ENCODE results near the gene EMILIN1. TPM values are rescaled to one million over a fixed set of nuclear protein-coding genes. Genes with fewer than 3 reads are reported as not detected.

Gene EMILIN1
- polyA plus RNA-seq, 4 donors = 0.67 to 36.6 (median 13.4) TPM

- FAIRE-seq (no peak), DNase-seq (no peak)
- Histone ChIP-seq H3K27ac (ENCODE audit: low read depth in 1 of 3, low read length in 2 of 3) (peak overlapping the region in 2 of 3 donors; percentile 77 to 80), H3K4me1 (ENCODE audit: control insufficient read depth in 3 of 3, insufficient read depth in 2 of 3, low read depth in 1 of 3, low read length in 2 of 3) (peaks cover 0 to 8% (median 0%) of the 10 kb centered on the region in 3 donors), H3K27me3 (ENCODE audit: control insufficient read depth in 3 of 3, insufficient read depth in 3 of 3, low read length in 3 of 3) (peaks cover 0 to 8% (median 0%) of the 10 kb centered on the region in 3 donors), H3K36me3 (ENCODE audit: control insufficient read depth in 3 of 3, insufficient read depth in 2 of 3, low read depth in 1 of 3, low read length in 3 of 3) (peaks cover 0 to 28% (median 0%) of the 10 kb centered on the region in 3 donors), H3K9me3 (ENCODE audit: control insufficient read depth in 2 of 2, insufficient read depth in 1 of 2, low read depth in 1 of 2, low read length in 1 of 2) (no peaks in the 10 kb centered on the region), H3K4me3 (ENCODE audit: low read depth in 1 of 3, low read length in 3 of 3) (peak overlapping the region; percentile 24 to 71 (median 26))
- 62 to 87% (median 86%) methylated on average over 13 to 14 of the region's 14 CpGs for WGBS, 3 donors
These were observed 1.1 kb downstream of the EMILIN1 start for GRCh38 chr2:27079233-27080139.

DNA sequence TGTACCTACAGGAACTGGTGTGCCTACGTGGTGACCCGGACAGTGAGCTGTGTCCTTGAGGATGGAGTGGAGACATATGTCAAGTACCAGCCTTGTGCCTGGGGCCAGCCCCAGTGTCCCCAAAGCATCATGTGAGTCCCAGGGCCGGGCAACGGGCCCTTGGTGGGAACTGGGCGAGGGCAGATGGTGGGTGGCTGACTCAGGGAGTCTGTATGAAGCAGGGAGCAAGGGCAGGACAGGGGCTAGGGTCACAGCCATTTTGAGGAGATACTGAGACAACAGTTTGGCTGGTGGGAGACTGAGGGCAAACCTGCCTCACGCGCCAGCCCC, 1.7 kb downstream of the EMILIN1 start:
- H3K9me3 ChIP-seq (ENCODE audit: control insufficient read depth in 2 of 2, insufficient read depth in 1 of 2, low read depth in 1 of 2, low read length in 1 of 2) = no peaks in the 10 kb centered on the region
- peaks cover 0 to 28% (median 0%) of the 10 kb centered on the region in 3 donors for H3K36me3 ChIP-seq (ENCODE audit: control insufficient read depth in 3 of 3, insufficient read depth in 2 of 3, low read depth in 1 of 3, low read length in 3 of 3)
- peak overlapping the region in 1 of 3 donors; percentile 1 for H3K27ac ChIP-seq (ENCODE audit: low read depth in 1 of 3, low read length in 2 of 3)
- WGBS, 3 donors = 74 to 95% (median 87%) methylated on average over 7 of the region's 7 CpGs
- peaks cover 0 to 10% (median under 1%) of the 10 kb centered on the region in 3 donors for H3K4me1 ChIP-seq (ENCODE audit: control insufficient read depth in 3 of 3, insufficient read depth in 2 of 3, low read depth in 1 of 3, low read length in 2 of 3)
- H3K4me3 ChIP-seq (ENCODE audit: low read depth in 1 of 3, low read length in 3 of 3) = peak overlapping the region in 1 of 3 donors; percentile 71
- H3K27me3 ChIP-seq (ENCODE audit: control insufficient read depth in 3 of 3, insufficient read depth in 3 of 3, low read length in 3 of 3) = peaks cover 0 to 8% (median 0%) of the 10 kb centered on the region in 3 donors
- DNase-seq = no peak
- no peak for FAIRE-seq

GRCh38 chr2:27080603-27080936, 2.2 kb downstream of the EMILIN1 start:
- 76 to 91% (median 77%) methylated on average over 14 of the region's 14 CpGs for WGBS, 3 donors
- DNase-seq (no peak), FAIRE-seq (no peak)
- Histone ChIP-seq H3K4me3 (ENCODE audit: low read depth in 1 of 3, low read length in 3 of 3) (peak overlapping the region in 1 of 3 donors; percentile 71), H3K36me3 (ENCODE audit: control insufficient read depth in 3 of 3, insufficient read depth in 2 of 3, low read depth in 1 of 3, low read length in 3 of 3) (peaks cover 0 to 28% (median 0%) of the 10 kb centered on the region in 3 donors), H3K4me1 (ENCODE audit: control insufficient read depth in 3 of 3, insufficient read depth in 2 of 3, low read depth in 1 of 3, low read length in 2 of 3) (peaks cover 3 to 15% (median 5%) of the 10 kb centered on the region in 3 donors), H3K27ac (ENCODE audit: low read depth in 1 of 3, low read length in 2 of 3) (peak overlapping the region in 2 of 3 donors; percentile 1 to 39), H3K27me3 (ENCODE audit: control insufficient read depth in 3 of 3, insufficient read depth in 3 of 3, low read length in 3 of 3) (peaks cover 0 to 8% (median 0%) of the 10 kb centered on the region in 3 donors), H3K9me3 (ENCODE audit: control insufficient read depth in 2 of 2, insufficient read depth in 1 of 2, low read depth in 1 of 2, low read length in 1 of 2) (no peaks in the 10 kb centered on the region)

- Histone ChIP-seq H3K9me3 (ENCODE audit: control insufficient read depth in 2 of 2, insufficient read depth in 1 of 2, low read depth in 1 of 2, low read length in 1 of 2) (no peaks in the 10 kb centered on the region), H3K27me3 (ENCODE audit: control insufficient read depth in 3 of 3, insufficient read depth in 3 of 3, low read length in 3 of 3) (peaks cover 0 to 8% (median 0%) of the 10 kb centered on the region in 3 donors), H3K27ac (ENCODE audit: low read depth in 1 of 3, low read length in 2 of 3) (peak overlapping the region in 2 of 3 donors; percentile 82 to 91), H3K4me3 (ENCODE audit: low read depth in 1 of 3, low read length in 3 of 3) (no peak overlapping the region), H3K4me1 (ENCODE audit: control insufficient read depth in 3 of 3, insufficient read depth in 2 of 3, low read depth in 1 of 3, low read length in 2 of 3) (peaks cover 3 to 15% (median 5%) of the 10 kb centered on the region in 3 donors), H3K36me3 (ENCODE audit: control insufficient read depth in 3 of 3, insufficient read depth in 2 of 3, low read depth in 1 of 3, low read length in 3 of 3) (peaks cover 0 to 28% (median 0%) of the 10 kb centered on the region in 3 donors)
- WGBS, 3 donors = 89 to 94% (median 92%) methylated on average over 32 to 38 of the region's 38 CpGs
- FAIRE-seq = no peak
- no peak for DNase-seq
These were observed 3.8 kb downstream of the EMILIN1 start for GRCh38 chr2:27081984-27082772.

GRCh38 chr2:27082773-27083409, 4.5 kb downstream of the EMILIN1 start:
- Histone ChIP-seq H3K4me3 (ENCODE audit: low read depth in 1 of 3, low read length in 3 of 3) (no peak overlapping the region), H3K27me3 (ENCODE audit: control insufficient read depth in 3 of 3, insufficient read depth in 3 of 3, low read length in 3 of 3) (peaks cover 0 to 7% (median 0%) of the 10 kb centered on the region in 3 donors), H3K9me3 (ENCODE audit: control insufficient read depth in 2 of 2, insufficient read depth in 1 of 2, low read depth in 1 of 2, low read length in 1 of 2) (no peaks in the 10 kb centered on the region), H3K36me3 (ENCODE audit: control insufficient read depth in 3 of 3, insufficient read depth in 2 of 3, low read depth in 1 of 3, low read length in 3 of 3) (peaks cover 0 to 28% (median 0%) of the 10 kb centered on the region in 3 donors), H3K27ac (ENCODE audit: low read depth in 1 of 3, low read length in 2 of 3) (no peak overlapping the region), H3K4me1 (ENCODE audit: control insufficient read depth in 3 of 3, insufficient read depth in 2 of 3, low read depth in 1 of 3, low read length in 2 of 3) (peaks cover 3 to 15% (median 5%) of the 10 kb centered on the region in 3 donors)
- 89 to 92% (median 90%) methylated on average over 27 of the region's 27 CpGs for WGBS, 3 donors
- no peak for DNase-seq
- no peak for FAIRE-seq

DNA sequence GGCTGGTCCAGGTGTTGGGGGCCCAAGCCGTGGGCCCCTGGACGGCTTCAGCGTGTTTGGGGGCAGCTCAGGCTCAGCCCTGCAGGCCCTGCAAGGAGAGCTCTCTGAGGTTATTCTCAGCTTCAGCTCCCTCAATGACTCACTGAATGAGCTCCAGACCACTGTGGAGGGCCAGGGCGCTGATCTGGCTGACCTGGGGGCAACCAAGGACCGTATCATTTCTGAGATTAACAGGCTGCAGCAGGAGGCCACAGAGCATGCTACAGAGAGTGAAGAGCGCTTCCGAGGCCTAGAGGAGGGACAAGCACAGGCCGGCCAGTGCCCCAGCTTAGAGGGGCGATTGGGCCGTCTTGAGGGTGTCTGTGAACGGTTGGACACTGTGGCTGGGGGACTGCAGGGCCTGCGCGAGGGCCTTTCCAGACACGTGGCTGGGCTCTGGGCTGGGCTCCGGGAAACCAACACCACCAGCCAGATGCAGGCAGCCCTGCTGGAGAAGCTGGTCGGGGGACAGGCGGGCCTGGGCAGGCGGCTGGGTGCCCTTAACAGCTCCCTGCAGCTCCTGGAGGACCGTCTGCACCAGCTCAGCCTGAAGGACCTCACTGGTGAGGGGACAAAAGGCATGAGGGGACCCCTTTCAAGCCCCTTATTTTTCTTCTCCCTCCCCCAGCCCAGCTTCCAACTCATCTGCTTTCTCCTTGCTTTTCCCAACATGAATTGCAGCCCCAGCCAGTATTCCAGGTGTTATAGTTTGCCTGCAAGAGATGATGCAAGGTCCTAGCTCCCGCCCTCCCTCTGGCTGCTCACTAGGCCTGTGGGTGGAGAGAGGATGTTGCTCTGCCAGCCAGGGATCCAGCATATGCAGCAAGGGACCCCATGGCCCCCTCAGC, 5.2 kb downstream of the EMILIN1 start:
- no peak for DNase-seq
- Histone ChIP-seq H3K27me3 (ENCODE audit: control insufficient read depth in 3 of 3, insufficient read depth in 3 of 3, low read length in 3 of 3) (peaks cover 0 to under 1% (median 0%) of the 10 kb centered on the region in 3 donors), H3K4me3 (ENCODE audit: low read depth in 1 of 3, low read length in 3 of 3) (no peak overlapping the region), H3K36me3 (ENCODE audit: control insufficient read depth in 3 of 3, insufficient read depth in 2 of 3, low read depth in 1 of 3, low read length in 3 of 3) (peaks cover 0 to 28% (median 0%) of the 10 kb centered on the region in 3 donors), H3K9me3 (ENCODE audit: control insufficient read depth in 2 of 2, insufficient read depth in 1 of 2, low read depth in 1 of 2, low read length in 1 of 2) (no peaks in the 10 kb centered on the region), H3K27ac (ENCODE audit: low read depth in 1 of 3, low read length in 2 of 3) (no peak overlapping the region), H3K4me1 (ENCODE audit: control insufficient read depth in 3 of 3, insufficient read depth in 2 of 3, low read depth in 1 of 3, low read length in 2 of 3) (peaks cover 3 to 15% (median 5%) of the 10 kb centered on the region in 3 donors)
- 85 to 91% (median 88%) methylated on average over 19 to 20 of the region's 20 CpGs for WGBS, 3 donors
- no peak for FAIRE-seq

DNA sequence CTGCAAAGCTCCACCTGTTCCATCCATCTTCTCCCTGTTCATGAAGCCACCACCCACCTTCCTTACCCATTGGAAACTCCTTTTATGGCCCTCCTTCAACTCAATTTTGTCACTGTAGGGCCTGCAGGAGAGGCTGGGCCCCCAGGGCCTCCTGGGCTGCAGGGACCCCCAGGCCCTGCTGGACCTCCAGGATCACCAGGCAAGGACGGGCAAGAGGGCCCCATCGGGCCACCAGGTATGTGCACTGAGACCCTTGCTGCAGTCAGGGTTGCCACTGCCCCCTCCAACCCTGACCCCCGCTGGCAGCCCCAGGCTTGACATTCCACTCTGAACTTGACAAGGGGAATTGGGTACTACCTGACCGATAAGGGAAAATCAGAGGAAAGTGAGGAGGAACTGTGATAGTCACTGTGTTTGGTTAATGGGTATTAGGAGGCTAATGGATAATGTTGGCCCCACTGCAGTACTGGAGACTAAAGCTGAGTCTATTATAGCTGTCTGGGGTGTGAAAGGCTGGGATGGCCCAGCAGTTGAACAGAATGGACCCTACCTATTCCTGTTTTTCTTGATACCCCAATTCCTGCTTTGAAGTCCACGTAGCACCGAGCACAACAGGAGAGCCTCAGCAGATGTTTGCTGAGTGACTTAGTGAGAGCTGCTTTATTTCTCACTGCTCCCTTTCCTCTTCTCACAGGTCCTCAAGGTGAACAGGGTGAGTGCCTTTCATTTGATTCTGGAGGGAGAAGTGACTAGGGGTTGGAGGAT, 6.1 kb downstream of the EMILIN1 start:
- no peak overlapping the region for H3K27ac ChIP-seq (ENCODE audit: low read depth in 1 of 3, low read length in 2 of 3)
- 85 to 93% (median 91%) methylated on average over 6 of the region's 6 CpGs for WGBS, 3 donors

More for the DNA sequence above, 6.1 kb downstream of the EMILIN1 start:
- peaks cover 0 to 36% (median 0%) of the 10 kb centered on the region in 3 donors for H3K36me3 ChIP-seq (ENCODE audit: control insufficient read depth in 3 of 3, insufficient read depth in 2 of 3, low read depth in 1 of 3, low read length in 3 of 3)
- no peak for FAIRE-seq
- no peak for DNase-seq
- H3K27me3 ChIP-seq (ENCODE audit: control insufficient read depth in 3 of 3, insufficient read depth in 3 of 3, low read length in 3 of 3) = no peaks in the 10 kb centered on the region
- peaks cover 3 to 21% (median 5%) of the 10 kb centered on the region in 3 donors for H3K4me1 ChIP-seq (ENCODE audit: control insufficient read depth in 3 of 3, insufficient read depth in 2 of 3, low read depth in 1 of 3, low read length in 2 of 3)
- no peak overlapping the region for H3K4me3 ChIP-seq (ENCODE audit: low read depth in 1 of 3, low read length in 3 of 3)
- H3K9me3 ChIP-seq (ENCODE audit: control insufficient read depth in 2 of 2, insufficient read depth in 1 of 2, low read depth in 1 of 2, low read length in 1 of 2) = no peaks in the 10 kb centered on the region

Measured in small intestine (tissue), 7 donors.